ENCODE measurements around the gene ENDOD1. TPM values are rescaled to one million over a fixed set of nuclear protein-coding genes. Genes with fewer than 3 reads are reported as not detected.

The ENDOD1 gene
- total RNA-seq, 1 experiment from 2014 or later, result 0.87 TPM

DNA sequence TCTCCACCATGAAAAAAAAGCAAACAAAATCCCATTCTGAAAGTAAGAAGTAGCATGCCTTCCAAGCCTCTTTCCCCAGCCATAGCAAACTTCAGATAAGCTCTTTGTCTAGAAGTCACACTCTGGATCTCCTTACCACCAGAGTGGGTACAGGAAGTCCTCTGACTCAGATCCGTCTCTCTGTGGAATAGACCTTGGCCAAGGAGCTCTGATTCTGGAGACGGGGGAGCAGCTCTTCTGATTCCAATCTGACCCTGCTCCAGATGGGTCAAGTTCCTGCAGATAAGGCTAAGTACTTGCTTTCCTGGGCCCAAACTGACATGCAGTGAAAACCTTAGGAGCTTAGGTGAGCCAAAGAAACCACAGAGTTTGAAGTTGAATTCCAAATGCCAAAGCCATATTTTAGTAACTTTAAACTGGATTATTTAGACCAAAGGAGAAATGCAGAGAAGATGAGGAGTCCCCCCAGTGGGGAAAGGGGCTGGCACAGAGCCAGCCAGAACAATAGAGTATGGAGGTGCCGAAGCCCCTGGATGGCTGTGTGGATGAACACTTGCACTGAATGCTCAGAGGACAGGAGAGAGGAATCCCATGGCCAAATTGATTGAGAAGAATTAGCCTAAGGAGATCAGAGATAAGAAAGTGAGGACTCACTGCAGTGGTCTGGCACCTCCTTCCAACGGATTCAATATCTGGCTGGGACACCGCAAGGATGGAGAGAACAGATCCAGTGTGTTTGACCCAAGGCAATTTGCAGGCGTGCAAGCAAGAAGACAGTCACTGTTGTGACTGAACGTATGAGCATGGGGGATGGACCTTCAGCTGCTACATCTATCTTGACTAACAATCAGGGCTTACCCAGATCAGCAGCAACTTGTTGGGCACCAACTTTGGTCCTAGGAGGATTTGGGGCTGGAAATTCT is 54.9 kb downstream of the ENDOD1 start:
- H3K9me3 Mint-ChIP-seq, result no peaks in the 10 kb centered on the region; a peak in 1 of 5 replicates
- TF ChIP-seq, protein P1, sequence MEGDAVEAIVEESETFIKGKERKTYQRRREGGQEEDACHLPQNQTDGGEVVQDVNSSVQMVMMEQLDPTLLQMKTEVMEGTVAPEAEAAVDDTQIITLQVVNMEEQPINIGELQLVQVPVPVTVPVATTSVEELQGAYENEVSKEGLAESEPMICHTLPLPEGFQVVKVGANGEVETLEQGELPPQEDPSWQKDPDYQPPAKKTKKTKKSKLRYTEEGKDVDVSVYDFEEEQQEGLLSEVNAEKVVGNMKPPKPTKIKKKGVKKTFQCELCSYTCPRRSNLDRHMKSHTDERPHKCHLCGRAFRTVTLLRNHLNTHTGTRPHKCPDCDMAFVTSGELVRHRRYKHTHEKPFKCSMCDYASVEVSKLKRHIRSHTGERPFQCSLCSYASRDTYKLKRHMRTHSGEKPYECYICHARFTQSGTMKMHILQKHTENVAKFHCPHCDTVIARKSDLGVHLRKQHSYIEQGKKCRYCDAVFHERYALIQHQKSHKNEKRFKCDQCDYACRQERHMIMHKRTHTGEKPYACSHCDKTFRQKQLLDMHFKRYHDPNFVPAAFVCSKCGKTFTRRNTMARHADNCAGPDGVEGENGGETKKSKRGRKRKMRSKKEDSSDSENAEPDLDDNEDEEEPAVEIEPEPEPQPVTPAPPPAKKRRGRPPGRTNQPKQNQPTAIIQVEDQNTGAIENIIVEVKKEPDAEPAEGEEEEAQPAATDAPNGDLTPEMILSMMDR (conservative IDR thresholded peaks at IDR 0.05), result no peak
- Histone ChIP-seq H3K79me2 (ENCODE audit: insufficient read depth, low read length) (no peaks in the 10 kb centered on the region), H4K8ac (replicated peaks; ENCODE audit: insufficient read length, low read depth, low read length) (no peak overlapping the region), H3K23me2 (ENCODE audit: insufficient read length, low read depth, low read length, poor library complexity, severe bottlenecking) (no peaks in the 10 kb centered on the region), H3T11ph (ENCODE audit: low read length) (no peak overlapping the region), H3K79me1 (ENCODE audit: insufficient read depth, low read depth, low read length, poor library complexity, severe bottlenecking) (no peaks in the 10 kb centered on the region), H2BK5ac (ENCODE audit: insufficient read length, low read length) (no peak overlapping the region), H2BK20ac (ENCODE audit: low read depth, low read length, poor library complexity, severe bottlenecking) (no peak overlapping the region), H4K20me1 (ENCODE audit: control insufficient read depth, insufficient read depth, insufficient read length) (no peaks in the 10 kb centered on the region), H3K56ac (ENCODE audit: insufficient read length, low read depth, low read length) (no peak overlapping the region), H2BK120ac (ENCODE audit: low read depth, low read length, poor library complexity, severe bottlenecking) (no peak overlapping the region), H3K14ac (ENCODE audit: insufficient read depth, low read length) (no peak overlapping the region), H4K5ac (ENCODE audit: insufficient read length, low read depth, low read length) (no peak overlapping the region), H3K4me1 (ENCODE audit: insufficient read depth, low read length) (no peaks in the 10 kb centered on the region), H2BK15ac (ENCODE audit: low read depth, low read length) (no peak overlapping the region), H4K91ac (ENCODE audit: insufficient read length, low read depth, low read length) (no peak overlapping the region), H3K4me2 (ENCODE audit: insufficient read depth, insufficient read length, low read length) (no peak overlapping the region), H3K4ac (ENCODE audit: low read depth, low read length) (no peak overlapping the region), H3K27me3 (ENCODE audit: insufficient read depth, low read length) (peaks cover 24% of the 10 kb centered on the region), H3K27ac (ENCODE audit: insufficient read length, low read depth, low read length) (no peak overlapping the region), H3K18ac (ENCODE audit: insufficient read length, low read depth, low read length) (no peak overlapping the region), H3K9ac (ENCODE audit: extremely low read depth, insufficient read length, low read length) (no peak overlapping the region), H2BK12ac (ENCODE audit: insufficient read length, low read depth, low read length) (no peak overlapping the region), H3K23ac (ENCODE audit: insufficient read length, low read depth, low read length) (no peak overlapping the region), H3K9me3 (ENCODE audit: control insufficient read depth, low read depth, low read length) (peaks cover 4% of the 10 kb centered on the region), H2AK5ac (ENCODE audit: insufficient read length, low read length) (no peak overlapping the region), H2AFZ (ENCODE audit: low read length) (no peak overlapping the region)
- peaks cover 100% of the 10 kb centered on the region for H3K27me3 Mint-ChIP-seq (ENCODE audit: low read depth)
- no peak overlapping the region for H3K4me3 Mint-ChIP-seq
- DNase-seq, result no peak
- H3K27ac Mint-ChIP-seq, result no peak overlapping the region
- WGBS (ENCODE audit: extremely low coverage, insufficient read length, low lambda C conversion rate), result no CpG with 5 or more reads among the region's 7 CpGs
- peaks cover 2 to 5% of the 10 kb centered on the region in 2 experiments for H3K4me1 Mint-ChIP-seq
- 0 out of 7 replicates have a peak, but pooled peaks cover 0 to 1% (median 0%) of the 10 kb centered on the region in 3 experiments for H3K36me3 Mint-ChIP-seq (ENCODE audit: insufficient read depth in 1 of 3, low read depth in 3 of 3)

Data from H9 (cell line).